ENCODE data around the gene OR56A3.
"Not testable (repeated sequence)": the region's sequence is repeated elsewhere in the genome, so short reads cannot be mapped to it uniquely, and the experiment has no call there.

The OR56A3 gene

GRCh38 chr11:5941951-5942350, at the start of gene OR56A3:
Gene OR56A3 (plus strand): TSS chr11:5942251. CDS start chr11:5947347, 5,096 bp downstream.
- no peak for DNase-seq

- no peak for DNase-seq
Measured at GRCh38 chr11:5892908-5893307, 49.1 kb upstream of the OR56A3 start, which contains the start of gene OR52E5. Gene OR52E5 (plus strand): TSS chr11:5893208. CDS start chr11:5900777, 7,569 bp downstream.

- no peak for DNase-seq
Measured at GRCh38 chr11:5899534-5899933, 42.5 kb upstream of the OR56A3 start.

- no peak for DNase-seq
Measured at GRCh38 chr11:5910540-5910939, 31.5 kb upstream of the OR56A3 start.

GRCh38 chr11:5922749-5923426, 19.2 kb upstream of the OR56A3 start:
- DNase-seq, result peak; percentile 59

- no peak for DNase-seq
Measured at GRCh38 chr11:5923427-5923776, 18.6 kb upstream of the OR56A3 start.

GRCh38 chr11:5923794-5924193, 18.3 kb upstream of the OR56A3 start:
- DNase-seq, result peak; percentile 30

- DNase-seq, result no peak
Measured at GRCh38 chr11:5928271-5928670, 13.8 kb upstream of the OR56A3 start.

- no peak for DNase-seq
Measured at GRCh38 chr11:5928811-5929210, 13.2 kb upstream of the OR56A3 start.

- DNase-seq, result no peak
Measured at GRCh38 chr11:5929571-5930368, 12.3 kb upstream of the OR56A3 start.

- no peak for DNase-seq
Measured at GRCh38 chr11:5930614-5931013, 11.4 kb upstream of the OR56A3 start.

- DNase-seq, result no peak
Measured at GRCh38 chr11:5931061-5931460, 11.0 kb upstream of the OR56A3 start.

GRCh38 chr11:5932671-5933070, 9.4 kb upstream of the OR56A3 start:
- no peak for DNase-seq

GRCh38 chr11:5933116-5933515, 8.9 kb upstream of the OR56A3 start:
- no peak for DNase-seq

GRCh38 chr11:5937868-5938602, 4.0 kb upstream of the OR56A3 start:
- DNase-seq, result peak; percentile 97

- DNase-seq, result peak; percentile 94
Measured at GRCh38 chr11:5938603-5938965, 3.5 kb upstream of the OR56A3 start.

- DNase-seq, result peak; percentile 15
Measured at GRCh38 chr11:5940748-5941147, 1.3 kb upstream of the OR56A3 start.

- DNase-seq, result no peak
Measured at GRCh38 chr11:5955586-5955985, 13.5 kb downstream of the OR56A3 start.

GRCh38 chr11:5960704-5961320, 18.8 kb downstream of the OR56A3 start:
- DNase-seq, result not testable (repeated sequence)

- no peak for DNase-seq
Measured at GRCh38 chr11:5966958-5967357, 24.9 kb downstream of the OR56A3 start.

GRCh38 chr11:5967708-5968107, 25.7 kb downstream of the OR56A3 start:
- no peak for DNase-seq

- no peak for DNase-seq
Measured at GRCh38 chr11:5968394-5968793, 26.3 kb downstream of the OR56A3 start, which contains the start of gene OR56A5. Gene OR56A5 (minus strand): TSS chr11:5968494. CDS start chr11:5968494, 0 bp downstream.

GRCh38 chr11:5973530-5973929, 31.5 kb downstream of the OR56A3 start:
- no peak for DNase-seq
